Thyroid gland (tissue), 4 donors: ENCODE results near the gene PDIA6. TPM values are rescaled to one million over a fixed set of nuclear protein-coding genes. Genes with fewer than 3 reads are reported as not detected.
"Not testable (repeated sequence)": the region's sequence is repeated elsewhere in the genome, so short reads cannot be mapped to it uniquely, and the experiment has no call there.

Source experiments
- DNase-seq, 2 donors: peaks; one replicate each; pipeline ENCODE4 v3.0.0-alpha.2; 2019
- H3K27ac ChIP-seq, 3 donors: fragments of 200-600 bp; sonication (generic); 1 replicate in 2 of 3; 2 replicates in 1 of 3; pipeline ENCODE4 v1.5.1; 2016 to 2019; ENCODE audit warnings: mild to moderate bottlenecking in 1 of 3, moderate library complexity in 1 of 3
- H3K27me3 ChIP-seq: fragments of 200-600 bp; sonication (generic); one replicate; pipeline ENCODE4 v1.5.1; 2019
- H3K36me3 ChIP-seq, 2 donors: fragments of 200-600 bp; sonication (generic); one replicate each; pipeline ENCODE4 v1.5.1; 2016 to 2019
- H3K4me1 ChIP-seq, 2 donors: fragments of 200-600 bp; sonication (generic); one replicate each; pipeline ENCODE4 v1.5.1; 2017 to 2019
- H3K4me3 ChIP-seq, 3 donors: fragments of 200-600 bp; sonication (generic); replicated peaks in 1 of 3; 1 replicate in 2 of 3; 2 replicates in 1 of 3; pipeline ENCODE4 v1.5.1; 2016; ENCODE audit warnings: mild to moderate bottlenecking in 1 of 3
- H3K9me3 ChIP-seq: fragments of 200-600 bp; sonication (generic); one replicate; pipeline ENCODE4 v1.5.1; 2017
- CTCF ChIP-seq, 6 experiments: fragments of 200-600 bp in 3 of 6; fragments of 450-650 bp in 3 of 6; sonication (generic) in 3 of 6; IDR thresholded peaks; one replicate each; pipeline ENCODE4 v1.5.1; 2016 to 2019; ENCODE audit warnings: antibody characterized with exemption in 6 of 6, mild to moderate bottlenecking in 2 of 6, inconsistent platforms in 1 of 6, moderate library complexity in 1 of 6
- POLR2A ChIP-seq, 2 donors: fragments of 450-650 bp; IDR thresholded peaks; one replicate each; pipeline ENCODE4 v1.6.1; 2017; ENCODE audit warnings: antibody characterized with exemption in 2 of 2, mild to moderate bottlenecking in 2 of 2, moderate library complexity in 1 of 2
- WGBS, 2 donors: methylation state at CpG; one replicate each; pipeline ENCODE4 v1.1.5; 2017; 5-methylcytosine and 5-hydroxymethylcytosine counted together
- intact Hi-C: fragments of 100-400 bp; cut with DNase I; formaldehyde crosslinking; loops from one replicate; pipeline ENCODE4 v1.15.1; 2023
- total RNA-seq, 4 donors: library from RNA; depleted of rRNA; stranded (reverse); fragments of >200 nt; gene quantifications; one replicate each; pipeline ENCODE4 v1.2.3, GENCODE V29; 2016

The PDIA6 gene
- total RNA-seq, 4 donors from 2014 or later: 227 to 540 (median 414) TPM

- H3K27me3 ChIP-seq: no peaks in the 10 kb centered on the region
- no peak overlapping the region for H3K4me3 ChIP-seq
- TF ChIP-seq POLR2A (IDR thresholded peaks at IDR 0.05) (no peak), CTCF (IDR thresholded peaks at IDR 0.05) (no peak)
- no peaks in the 10 kb centered on the region for H3K9me3 ChIP-seq
- intact Hi-C loops: no loop called here
- WGBS, 2 donors: 87 to 98% methylated on average over 8 of the region's 8 CpGs
- no peak overlapping the region for H3K27ac ChIP-seq
- H3K36me3 ChIP-seq: peaks cover 38 to 70% of the 10 kb centered on the region in 2 donors
- H3K4me1 ChIP-seq: peaks cover 12 to 20% of the 10 kb centered on the region in 2 donors
- no peak for DNase-seq
These were observed 30.8 kb downstream of the PDIA6 start for GRCh38 chr2:10781746-10782145.

DNA sequence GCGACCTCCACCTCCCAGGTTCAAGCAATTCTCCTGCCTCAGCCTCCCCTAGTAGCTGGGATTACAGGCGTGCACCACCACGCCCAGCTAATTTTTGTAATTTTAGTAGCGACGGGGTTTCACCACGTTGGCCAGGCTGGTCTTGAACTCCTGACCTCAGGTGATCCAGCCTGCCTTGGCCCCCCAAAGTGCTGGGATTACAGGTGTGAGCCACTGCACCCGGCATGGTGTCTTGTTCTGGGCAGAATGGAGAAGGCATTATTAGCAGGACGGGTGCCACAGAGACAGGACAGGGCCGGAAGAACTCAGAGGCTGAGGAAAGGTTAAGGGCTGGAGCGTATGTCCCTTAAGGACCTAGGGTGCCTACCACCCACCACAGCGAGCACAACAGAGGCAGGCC, 31.8 kb downstream of the PDIA6 start:
- DNase-seq, H3K4me3 ChIP-seq, H3K27ac ChIP-seq, H3K9me3 ChIP-seq, H3K27me3 ChIP-seq, intact Hi-C loops: not testable (repeated sequence)
- WGBS, 2 donors: 96 to 98% methylated on average over 10 to 11 of the region's 11 CpGs
- Histone ChIP-seq H3K4me1 (peaks cover 12 to 20% of the 10 kb centered on the region in 2 donors), H3K36me3 (peaks cover 28 to 61% of the 10 kb centered on the region in 2 donors)

GRCh38 chr2:10780491-10780820, 32.1 kb downstream of the PDIA6 start:
- peaks cover 12 to 20% of the 10 kb centered on the region in 2 donors for H3K4me1 ChIP-seq
- no peaks in the 10 kb centered on the region for H3K9me3 ChIP-seq
- WGBS, 2 donors: 95 to 97% methylated on average over 11 of the region's 11 CpGs
- H3K27me3 ChIP-seq: no peaks in the 10 kb centered on the region
- no peak overlapping the region for H3K4me3 ChIP-seq
- TF ChIP-seq POLR2A (IDR thresholded peaks at IDR 0.05) (no peak), CTCF (IDR thresholded peaks at IDR 0.05) (no peak)
- peaks cover 25 to 57% of the 10 kb centered on the region in 2 donors for H3K36me3 ChIP-seq
- no peak overlapping the region for H3K27ac ChIP-seq
- DNase-seq: no peak
- intact Hi-C loops: no loop called here

GRCh38 chr2:10779776-10780490, 32.7 kb downstream of the PDIA6 start:
- 92 to 97% methylated on average over 25 of the region's 25 CpGs for WGBS, 2 donors

GRCh38 chr2:10778724-10779115, 33.9 kb downstream of the PDIA6 start:
- intact Hi-C loops: no loop called here
- no peak for DNase-seq
- WGBS, 2 donors: 92 to 95% methylated on average over 12 of the region's 12 CpGs
- Histone ChIP-seq H3K27ac (no peak overlapping the region), H3K4me3 (no peak overlapping the region), H3K4me1 (peaks cover 0 to 8% of the 10 kb centered on the region in 2 donors), H3K27me3 (no peaks in the 10 kb centered on the region), H3K36me3 (peaks cover 25 to 42% of the 10 kb centered on the region in 2 donors), H3K9me3 (no peaks in the 10 kb centered on the region)
- TF ChIP-seq POLR2A (IDR thresholded peaks at IDR 0.05): no peak
- TF ChIP-seq CTCF (IDR thresholded peaks at IDR 0.05): no peak

More at GRCh38 chr2:10779776-10780490, 32.7 kb downstream of the PDIA6 start:
- H3K9me3 ChIP-seq: no peaks in the 10 kb centered on the region
- H3K27ac ChIP-seq: no peak overlapping the region
- H3K36me3 ChIP-seq: peaks cover 25 to 52% of the 10 kb centered on the region in 2 donors
- H3K4me1 ChIP-seq: peaks cover 8 to 18% of the 10 kb centered on the region in 2 donors
- no peak for DNase-seq
- no peak overlapping the region for H3K4me3 ChIP-seq
- intact Hi-C loops: no loop called here
- no peak for TF ChIP-seq CTCF (IDR thresholded peaks at IDR 0.05)
- no peak for TF ChIP-seq POLR2A (IDR thresholded peaks at IDR 0.05)
- H3K27me3 ChIP-seq: no peaks in the 10 kb centered on the region
